Uterus (tissue), 4 donors: Measurements from ENCODE around the gene SDK2. TPM values are rescaled to one million over a fixed set of nuclear protein-coding genes. Genes with fewer than 3 reads are reported as not detected.

Source experiments
- DNase-seq, 2 donors: peaks; one replicate each; pipeline ENCODE4 v3.0.0-alpha.2; 2019 to 2020
- H3K27ac ChIP-seq, 2 donors: fragments of 200-600 bp; sonication (generic); 1 replicate in 1 of 2; 2 replicates in 1 of 2; pipeline ENCODE4 v1.5.1; 2016 to 2018
- H3K27me3 ChIP-seq, 2 donors: fragments of 200-600 bp; sonication (generic); one replicate each; pipeline ENCODE4 v1.5.1; 2018 to 2019; ENCODE audit warnings: control low read depth in 1 of 2
- H3K36me3 ChIP-seq, 2 donors: fragments of 200-600 bp; sonication (generic); one replicate each; pipeline ENCODE4 v1.5.1; 2019; ENCODE audit warnings: control low read depth in 1 of 2
- H3K4me1 ChIP-seq, 2 donors: fragments of 200-600 bp; sonication (generic); one replicate each; pipeline ENCODE4 v1.5.1; 2018 to 2019; ENCODE audit warnings: control low read depth in 1 of 2
- H3K4me3 ChIP-seq, 2 donors: fragments of 200-600 bp; sonication (generic); 1 replicate in 1 of 2; 2 replicates in 1 of 2; pipeline ENCODE4 v1.5.1; 2018 to 2019; ENCODE audit warnings: mild to moderate bottlenecking in 1 of 2
- H3K9me3 ChIP-seq, 2 donors: fragments of 200-600 bp; sonication (generic); one replicate each; pipeline ENCODE4 v1.5.1; 2019; ENCODE audit warnings: control low read depth in 1 of 2
- POLR2A ChIP-seq, 2 donors: fragments of 450-650 bp; IDR thresholded peaks; one replicate each; pipeline ENCODE4 v1.6.1; 2016; ENCODE audit warnings: antibody characterized with exemption in 2 of 2, mild to moderate bottlenecking in 1 of 2, moderate library complexity in 1 of 2
- intact Hi-C: fragments of 100-400 bp; cut with DNase I; formaldehyde crosslinking; loops from one replicate; pipeline ENCODE4 v1.15.1; 2023; ENCODE audit warnings: low total_unique reads
- total RNA-seq, 4 donors: library from RNA; depleted of rRNA in 3 of 4; stranded (reverse); fragments of >200 nt in 3 of 4; gene quantifications; one replicate each; pipeline versions ENCODE4 v1.1.0 to v1.2.4, GENCODE V29; 2014 to 2023
- TF ChIP-seq, protein P1 (sequence below), 4 experiments: fragments of 200-600 bp in 2 of 4; fragments of 450-650 bp in 2 of 4; sonication (generic) in 2 of 4; IDR thresholded peaks; one replicate each; pipeline ENCODE4 v1.5.1; 2016 to 2019; ENCODE audit warnings: antibody characterized with exemption in 4 of 4, mild to moderate bottlenecking in 2 of 4, moderate library complexity in 1 of 4
- donor health status: DM: yes; HTN: yes; CAD: no.

The SDK2 gene
- total RNA-seq, 4 donors from 2014 or later, result 1.1 to 5.0 TPM; not detected in 2

GRCh38 chr17:73552300-73553048 lies 91.8 kb downstream of the SDK2 start:
- Histone ChIP-seq H3K4me3 (no peak overlapping the region), H3K27me3 (no peaks in the 10 kb centered on the region), H3K9me3 (no peaks in the 10 kb centered on the region), H3K4me1 (no peaks in the 10 kb centered on the region), H3K36me3 (no peaks in the 10 kb centered on the region), H3K27ac (no peak overlapping the region)
- TF ChIP-seq POLR2A (IDR thresholded peaks at IDR 0.05), result no peak
- TF ChIP-seq, protein P1, sequence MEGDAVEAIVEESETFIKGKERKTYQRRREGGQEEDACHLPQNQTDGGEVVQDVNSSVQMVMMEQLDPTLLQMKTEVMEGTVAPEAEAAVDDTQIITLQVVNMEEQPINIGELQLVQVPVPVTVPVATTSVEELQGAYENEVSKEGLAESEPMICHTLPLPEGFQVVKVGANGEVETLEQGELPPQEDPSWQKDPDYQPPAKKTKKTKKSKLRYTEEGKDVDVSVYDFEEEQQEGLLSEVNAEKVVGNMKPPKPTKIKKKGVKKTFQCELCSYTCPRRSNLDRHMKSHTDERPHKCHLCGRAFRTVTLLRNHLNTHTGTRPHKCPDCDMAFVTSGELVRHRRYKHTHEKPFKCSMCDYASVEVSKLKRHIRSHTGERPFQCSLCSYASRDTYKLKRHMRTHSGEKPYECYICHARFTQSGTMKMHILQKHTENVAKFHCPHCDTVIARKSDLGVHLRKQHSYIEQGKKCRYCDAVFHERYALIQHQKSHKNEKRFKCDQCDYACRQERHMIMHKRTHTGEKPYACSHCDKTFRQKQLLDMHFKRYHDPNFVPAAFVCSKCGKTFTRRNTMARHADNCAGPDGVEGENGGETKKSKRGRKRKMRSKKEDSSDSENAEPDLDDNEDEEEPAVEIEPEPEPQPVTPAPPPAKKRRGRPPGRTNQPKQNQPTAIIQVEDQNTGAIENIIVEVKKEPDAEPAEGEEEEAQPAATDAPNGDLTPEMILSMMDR (IDR thresholded peaks at IDR 0.05), result no peak
- intact Hi-C loops, result no loop called here
- DNase-seq, result no peak

- H3K4me1 ChIP-seq, result no peaks in the 10 kb centered on the region
- H3K4me3 ChIP-seq, result no peak overlapping the region
- no peak for DNase-seq
- no peaks in the 10 kb centered on the region for H3K27me3 ChIP-seq
- H3K27ac ChIP-seq, result no peak overlapping the region
- H3K36me3 ChIP-seq, result no peaks in the 10 kb centered on the region
- intact Hi-C loops, result no loop called here
- H3K9me3 ChIP-seq, result no peaks in the 10 kb centered on the region
- no peak for TF ChIP-seq POLR2A (IDR thresholded peaks at IDR 0.05)
- TF ChIP-seq, protein P1 (IDR thresholded peaks at IDR 0.05), result no peak
Measured at GRCh38 chr17:73551759-73552158, 92.5 kb downstream of the SDK2 start.

DNA sequence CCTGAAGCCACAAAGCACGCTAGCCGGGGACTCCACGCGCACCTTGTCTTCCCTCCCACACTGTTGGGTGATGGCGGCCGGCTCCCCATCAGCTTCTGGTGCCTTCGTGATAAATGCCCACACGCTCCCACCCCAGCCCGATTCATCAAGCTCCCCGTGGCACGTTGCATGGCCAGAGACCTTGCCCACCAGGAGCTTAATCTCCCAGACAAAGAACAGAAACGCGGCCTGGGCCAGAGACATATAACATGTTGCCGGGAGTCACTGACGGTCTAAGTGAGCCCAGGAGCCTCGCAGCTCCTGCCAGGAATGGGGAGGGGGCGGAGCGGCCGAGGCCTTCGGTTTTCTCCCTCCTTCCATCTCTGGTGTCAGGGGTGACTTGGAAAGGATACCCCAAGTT lies 93.1 kb downstream of the SDK2 start:
- DNase-seq, result no peak
- no peak overlapping the region for H3K4me3 ChIP-seq
- no peaks in the 10 kb centered on the region for H3K9me3 ChIP-seq
- no peaks in the 10 kb centered on the region for H3K4me1 ChIP-seq
- H3K36me3 ChIP-seq, result no peaks in the 10 kb centered on the region
- no peak for TF ChIP-seq POLR2A (IDR thresholded peaks at IDR 0.05)
- TF ChIP-seq, protein P1 (IDR thresholded peaks at IDR 0.05), result no peak
- H3K27me3 ChIP-seq, result no peaks in the 10 kb centered on the region
- intact Hi-C loops, result no loop called here
- H3K27ac ChIP-seq, result no peak overlapping the region

- no peaks in the 10 kb centered on the region for H3K4me1 ChIP-seq
- H3K27me3 ChIP-seq, result no peaks in the 10 kb centered on the region
- TF ChIP-seq, protein P1 (IDR thresholded peaks at IDR 0.05), result no peak
- TF ChIP-seq POLR2A (IDR thresholded peaks at IDR 0.05), result no peak
- no peaks in the 10 kb centered on the region for H3K9me3 ChIP-seq
- H3K36me3 ChIP-seq, result no peaks in the 10 kb centered on the region
- no peak for DNase-seq
- intact Hi-C loops, result no loop called here
- no peak overlapping the region for H3K27ac ChIP-seq
- H3K4me3 ChIP-seq, result no peak overlapping the region
Measured at GRCh38 chr17:73550556-73550955, 93.7 kb downstream of the SDK2 start.

DNA sequence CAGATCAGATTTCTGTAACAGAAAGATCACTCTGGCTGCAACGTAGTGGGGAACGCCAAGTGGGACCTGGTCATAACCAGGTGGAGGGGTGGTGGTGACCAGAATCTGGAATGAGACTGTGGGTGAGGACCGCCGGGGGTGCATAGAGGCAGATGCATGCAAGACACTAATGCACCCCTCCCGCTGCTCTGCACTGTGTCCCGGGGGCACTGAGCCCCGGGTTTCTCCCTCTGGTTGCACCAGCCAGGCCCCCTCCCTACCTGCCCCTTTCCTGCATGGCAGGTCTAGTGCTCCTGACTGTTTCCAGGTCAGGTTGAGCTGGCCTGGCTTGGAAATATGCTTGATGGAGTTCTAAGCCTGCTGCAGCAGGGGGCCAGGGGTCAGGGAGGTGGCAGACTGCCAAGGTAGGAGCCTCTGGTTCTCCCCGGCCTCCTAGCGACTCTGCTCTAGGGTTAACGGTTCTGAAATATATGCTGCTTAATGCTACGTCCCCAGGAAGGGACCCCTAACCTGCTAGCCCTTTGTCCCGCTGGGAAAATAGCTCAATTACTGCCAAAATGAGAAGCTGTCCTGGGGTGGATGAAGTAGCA lies 94.3 kb downstream of the SDK2 start:
- intact Hi-C loops, result no loop called here
- TF ChIP-seq, protein P1 (IDR thresholded peaks at IDR 0.05), result no peak
- TF ChIP-seq POLR2A (IDR thresholded peaks at IDR 0.05), result no peak
- H3K4me1 ChIP-seq, result no peaks in the 10 kb centered on the region
- H3K4me3 ChIP-seq, result no peak overlapping the region
- no peaks in the 10 kb centered on the region for H3K9me3 ChIP-seq
- no peaks in the 10 kb centered on the region for H3K27me3 ChIP-seq
- H3K27ac ChIP-seq, result no peak overlapping the region
- no peak for DNase-seq
- H3K36me3 ChIP-seq, result no peaks in the 10 kb centered on the region
